Right cardiac atrium (tissue), 5 donors: ENCODE results near the gene SLC19A1. TPM values are rescaled to one million over a fixed set of nuclear protein-coding genes. Genes with fewer than 3 reads are reported as not detected.
A peak's percentile ranks its signal among the peaks of the same experiment; 100 is the strongest.

Experiments
- ATAC-seq, 2 donors: fragments of 200-7000 bp; cut with Tn5 transposase; one replicate each; pipeline versions ENCODE4 v1.8.0 to v1.9.1; 2020; ENCODE audit warnings: moderate library complexity in 2 of 2, mild to moderate bottlenecking in 1 of 2
- DNase-seq, 3 donors: peaks; one replicate each; pipeline ENCODE4 v3.0.0-alpha.2; 2020
- H3K27ac ChIP-seq: one replicate; pipeline ENCODE4 v1.5.1; 2013; ENCODE audit warnings: mild to moderate bottlenecking, low read length, control low read depth, moderate library complexity
- H3K27me3 ChIP-seq: one replicate; pipeline ENCODE4 v1.6.1; 2013; ENCODE audit not compliant: control insufficient read depth, insufficient read depth
- H3K4me1 ChIP-seq: one replicate; pipeline ENCODE4 v1.6.1; 2013; ENCODE audit warnings: low read length; ENCODE audit not compliant: control insufficient read depth, insufficient read depth
- H3K4me3 ChIP-seq: one replicate; pipeline ENCODE4 v1.5.1; 2013; ENCODE audit warnings: low read length, control low read depth
- H3K9me3 ChIP-seq: one replicate; pipeline ENCODE4 v1.6.1; 2013; ENCODE audit warnings: low read length; ENCODE audit not compliant: control insufficient read depth
- WGBS: extraction: QIAGEN DNeasy Blood & Tissue Kit; methylation state at CpG from one replicate; pipeline ENCODE4 v1.1.7; 2013; 5-methylcytosine and 5-hydroxymethylcytosine counted together
- intact Hi-C, 4 donors: fragments of 100-400 bp; cut with DNase I; formaldehyde crosslinking; loops; one replicate each; pipeline versions ENCODE4 v1.11.0 to v1.14.0; 2022 to 2023
- polyA plus RNA-seq: library from polyadenylated mRNA; stranded (reverse); fragments of 200-250 nt; gene quantifications from one replicate; pipeline ENCODE4 v1.2.3, GENCODE V29; 2013
- total RNA-seq, 4 donors: library from RNA; stranded (reverse); fragmentation: NEBNext Ultra II Directional; extraction: Animal tissue kit (Norgen Biotek cat#: 25700); gene quantifications; one replicate each; pipeline ENCODE4 v1.2.1, GENCODE V29; 2021
- donor health status: healthy with polysubstance abuse.
- donor health status: DM: no; HTN: yes; CAD: no.
- donor health status: DM: no; HTN: no; CAD: no.
- donor health status: DM: no; HTN: yes; CAD: no; lungs with severe emphysema.
- donor health status: DM: yes; HTN: yes; CAD: no.

Gene SLC19A1
- total and polyA plus RNA-seq, 5 donors: 2.3 to 5.0 (median 3.9) TPM

- H3K27me3 ChIP-seq: no peaks in the 10 kb centered on the region
- H3K27ac ChIP-seq: no peak overlapping the region
- H3K9me3 ChIP-seq: no peaks in the 10 kb centered on the region
- 78% methylated on average over 28 of the region's 29 CpGs for WGBS
- DNase-seq (peak in 1 of 3 donors; percentile 59), ATAC-seq (no peak)
- intact Hi-C loops: no loop called here
- H3K4me3 ChIP-seq: no peak overlapping the region
- no peaks in the 10 kb centered on the region for H3K4me1 ChIP-seq
These were observed 52.0 kb downstream of the SLC19A1 start for GRCh38 chr21:45490049-45490731.

DNA sequence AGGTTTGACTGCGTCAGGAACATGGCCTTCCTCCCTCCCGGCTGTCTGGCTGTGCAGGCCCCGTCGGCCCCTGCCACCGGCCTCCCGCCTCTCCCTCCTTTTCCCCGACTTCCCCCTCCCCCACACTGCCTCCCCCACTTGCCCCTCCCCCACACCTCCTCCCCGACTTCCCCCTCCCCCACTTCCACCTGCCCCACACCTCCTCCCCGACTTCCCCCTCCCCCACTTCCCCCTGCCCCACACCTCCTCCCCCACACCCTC, 52.6 kb downstream of the SLC19A1 start:
- Histone ChIP-seq H3K9me3 (no peaks in the 10 kb centered on the region), H3K4me3 (no peak overlapping the region), H3K4me1 (no peaks in the 10 kb centered on the region), H3K27ac (no peak overlapping the region), H3K27me3 (no peaks in the 10 kb centered on the region)
- ATAC-seq (no peak), DNase-seq (no peak)
- intact Hi-C loops: no loop called here
- WGBS: 48% methylated on average over 9 of the region's 9 CpGs

DNA sequence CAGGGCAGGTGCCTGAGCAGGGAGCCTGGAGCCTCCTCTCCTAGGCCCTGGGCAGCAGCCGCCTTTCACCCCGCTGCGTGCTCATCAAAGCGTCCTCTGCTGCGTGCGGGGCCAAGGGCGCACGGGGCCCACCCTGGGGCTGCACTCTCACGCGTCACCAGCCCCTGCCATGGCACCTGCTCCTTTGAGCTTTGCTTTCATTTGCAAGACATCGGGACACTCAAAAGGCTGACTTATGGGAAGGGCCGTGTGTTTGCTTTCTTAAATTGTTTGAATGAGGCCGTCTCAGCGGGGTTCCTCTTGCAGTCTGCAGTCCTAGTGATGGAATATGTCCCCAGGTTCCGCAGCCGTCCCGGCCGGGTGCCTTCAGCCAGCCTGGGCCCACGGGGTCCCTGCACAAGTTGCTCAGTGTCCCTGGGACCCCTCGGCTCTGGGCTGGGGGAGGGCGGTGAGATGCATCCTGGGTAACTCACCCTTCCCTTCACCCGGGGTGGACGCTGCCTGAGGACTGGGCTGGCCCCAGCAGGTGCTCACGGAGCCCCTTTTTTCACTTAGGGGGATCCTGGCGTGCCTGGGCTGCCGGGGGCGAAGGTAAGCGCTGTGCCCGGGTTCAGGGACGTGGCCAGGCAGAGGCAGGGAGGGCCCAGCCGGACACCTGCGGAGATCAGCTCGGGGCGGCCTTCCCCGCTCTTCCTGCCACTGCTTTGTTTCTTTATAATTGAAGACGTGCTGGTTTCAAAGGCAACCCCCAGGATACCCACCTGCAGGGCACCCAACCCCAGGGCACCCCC, 53.1 kb downstream of the SLC19A1 start:
- Histone ChIP-seq H3K27ac (no peak overlapping the region), H3K27me3 (no peaks in the 10 kb centered on the region), H3K4me1 (no peaks in the 10 kb centered on the region), H3K9me3 (no peaks in the 10 kb centered on the region), H3K4me3 (no peak overlapping the region)
- intact Hi-C loops: no loop called here
- DNase-seq (peak in 1 of 3 donors; percentile 44), ATAC-seq (no peak)
- WGBS: 88% methylated on average over 36 of the region's 36 CpGs

GRCh38 chr21:45487891-45488600, 54.2 kb downstream of the SLC19A1 start:
- WGBS: 85% methylated on average over 18 of the region's 18 CpGs
- intact Hi-C loops: no loop called here

DNA sequence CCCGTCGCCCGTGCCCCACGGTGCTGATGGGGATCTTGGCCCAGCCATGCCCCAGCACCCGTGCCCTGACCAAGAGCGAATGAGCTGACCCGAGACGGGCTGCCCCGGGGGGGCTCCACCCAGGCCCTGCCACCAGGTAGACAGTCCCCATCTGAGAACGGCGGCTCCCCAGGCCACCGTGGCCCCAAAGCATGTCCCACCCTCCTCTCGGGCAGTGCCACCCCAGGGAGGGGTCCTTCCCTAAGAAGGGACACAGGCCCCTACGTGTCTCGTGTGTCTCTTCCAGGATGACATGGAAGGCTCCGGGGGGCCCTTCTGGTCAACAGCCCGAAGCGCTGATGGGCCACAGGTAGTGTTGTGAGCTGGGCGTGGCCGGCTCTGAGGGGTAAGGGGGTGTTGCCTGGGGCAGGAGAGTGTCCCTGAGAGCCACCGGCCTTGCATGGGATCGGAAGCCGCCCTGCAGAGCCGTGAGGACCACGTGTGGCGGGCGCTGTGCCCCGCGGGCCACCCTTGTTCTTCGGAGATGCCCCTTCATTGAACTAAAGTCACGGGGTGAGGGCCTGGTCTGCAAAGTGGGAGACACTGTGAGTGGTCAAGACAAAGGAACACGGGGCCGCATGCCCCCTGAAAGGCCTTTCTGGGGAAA, 55.0 kb downstream of the SLC19A1 start:
- Histone ChIP-seq H3K4me1 (no peaks in the 10 kb centered on the region), H3K4me3 (no peak overlapping the region), H3K27ac (no peak overlapping the region), H3K9me3 (no peaks in the 10 kb centered on the region), H3K27me3 (no peaks in the 10 kb centered on the region)
- WGBS: 94% methylated on average over 33 of the region's 33 CpGs
- intact Hi-C loops: no loop called here
- DNase-seq (peak in 2 of 3 donors; percentile 55 to 60), ATAC-seq (no peak)

More at GRCh38 chr21:45487891-45488600, 54.2 kb downstream of the SLC19A1 start:
- Histone ChIP-seq H3K9me3 (no peaks in the 10 kb centered on the region), H3K27ac (no peak overlapping the region), H3K27me3 (no peaks in the 10 kb centered on the region), H3K4me1 (no peaks in the 10 kb centered on the region), H3K4me3 (no peak overlapping the region)
- no peak for ATAC-seq
- peak in 1 of 3 donors; percentile 57 for DNase-seq

- no peaks in the 10 kb centered on the region for H3K4me1 ChIP-seq
- intact Hi-C loops: no loop called here
- WGBS: 91% methylated on average over 29 of the region's 29 CpGs
- no peaks in the 10 kb centered on the region for H3K27me3 ChIP-seq
- peak in 2 of 3 donors; percentile 12 to 69 for DNase-seq
- H3K4me3 ChIP-seq: no peak overlapping the region
- no peak for ATAC-seq
- H3K9me3 ChIP-seq: no peaks in the 10 kb centered on the region
- no peak overlapping the region for H3K27ac ChIP-seq
These were observed 55.6 kb downstream of the SLC19A1 start for GRCh38 chr21:45486443-45487160.

DNA sequence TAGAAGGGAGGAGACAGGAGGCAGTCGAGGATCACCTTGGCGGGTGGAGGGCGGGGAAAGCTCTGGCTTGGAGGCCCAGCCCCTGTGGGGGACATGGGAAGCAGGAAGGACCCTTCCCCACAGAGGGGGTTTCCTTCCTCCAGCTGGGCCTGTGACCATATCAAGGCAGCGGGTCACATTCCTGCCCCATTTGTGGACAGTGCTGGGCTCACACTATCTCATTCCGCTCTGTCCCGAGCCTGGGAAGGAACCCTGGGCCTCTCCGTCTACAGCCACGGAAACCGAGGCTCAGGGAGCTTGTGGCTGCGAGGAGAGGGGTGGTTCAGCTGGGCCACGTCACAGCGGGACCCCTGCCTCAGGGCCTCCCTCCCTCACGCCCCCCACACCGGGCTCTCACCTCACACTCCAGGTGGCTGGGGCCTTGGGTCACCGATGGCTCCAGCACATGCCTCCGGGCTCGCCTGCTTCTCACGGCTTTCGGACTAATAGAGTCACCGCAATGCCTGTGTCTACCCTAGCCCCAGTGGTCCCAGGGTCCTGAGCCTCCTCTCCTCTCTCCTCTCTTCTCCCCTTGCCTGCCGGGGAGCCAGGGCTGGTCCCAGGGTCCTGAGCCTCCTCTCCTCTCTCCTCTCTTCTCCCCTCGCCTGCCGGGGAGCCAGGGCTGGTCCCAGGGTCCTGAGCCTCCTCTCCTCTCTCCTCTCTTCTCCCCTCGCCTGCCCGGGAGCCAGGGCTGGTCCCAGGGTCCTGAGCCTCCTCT, 56.4 kb downstream of the SLC19A1 start:
- DNase-seq: peak in 2 of 3 donors; percentile 32 to 35
- Histone ChIP-seq H3K9me3 (no peaks in the 10 kb centered on the region), H3K4me1 (no peaks in the 10 kb centered on the region), H3K27me3 (no peaks in the 10 kb centered on the region), H3K4me3 (no peak overlapping the region), H3K27ac (no peak overlapping the region)
- WGBS: 92% methylated on average over 25 of the region's 25 CpGs
- no peak for ATAC-seq
- intact Hi-C loops: no loop called here

DNA sequence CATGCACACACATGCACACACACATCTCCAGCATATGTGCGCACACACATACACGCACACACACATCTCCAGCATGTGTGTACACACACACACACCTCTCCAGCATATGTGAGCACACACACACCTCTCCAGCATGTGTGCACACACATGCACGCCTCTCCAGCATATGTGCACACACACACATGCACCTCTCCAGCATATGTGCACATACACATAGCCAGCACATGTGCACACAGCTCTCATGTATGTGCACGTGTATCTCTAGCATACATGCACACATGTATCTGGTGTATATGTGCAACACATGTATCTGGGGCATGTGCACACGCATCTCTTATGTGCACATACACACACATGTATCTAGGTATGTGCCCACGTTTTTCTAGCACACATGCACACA, 57.9 kb downstream of the SLC19A1 start:
- no peaks in the 10 kb centered on the region for H3K27me3 ChIP-seq
- no peaks in the 10 kb centered on the region for H3K9me3 ChIP-seq
- H3K27ac ChIP-seq: no peak overlapping the region
- ATAC-seq (no peak), DNase-seq (peak in 2 of 3 donors; percentile 6 to 17)
- H3K4me3 ChIP-seq: no peak overlapping the region
- intact Hi-C loops: no loop called here
- H3K4me1 ChIP-seq: no peaks in the 10 kb centered on the region
- 88% methylated on average over 6 of the region's 6 CpGs for WGBS

DNA sequence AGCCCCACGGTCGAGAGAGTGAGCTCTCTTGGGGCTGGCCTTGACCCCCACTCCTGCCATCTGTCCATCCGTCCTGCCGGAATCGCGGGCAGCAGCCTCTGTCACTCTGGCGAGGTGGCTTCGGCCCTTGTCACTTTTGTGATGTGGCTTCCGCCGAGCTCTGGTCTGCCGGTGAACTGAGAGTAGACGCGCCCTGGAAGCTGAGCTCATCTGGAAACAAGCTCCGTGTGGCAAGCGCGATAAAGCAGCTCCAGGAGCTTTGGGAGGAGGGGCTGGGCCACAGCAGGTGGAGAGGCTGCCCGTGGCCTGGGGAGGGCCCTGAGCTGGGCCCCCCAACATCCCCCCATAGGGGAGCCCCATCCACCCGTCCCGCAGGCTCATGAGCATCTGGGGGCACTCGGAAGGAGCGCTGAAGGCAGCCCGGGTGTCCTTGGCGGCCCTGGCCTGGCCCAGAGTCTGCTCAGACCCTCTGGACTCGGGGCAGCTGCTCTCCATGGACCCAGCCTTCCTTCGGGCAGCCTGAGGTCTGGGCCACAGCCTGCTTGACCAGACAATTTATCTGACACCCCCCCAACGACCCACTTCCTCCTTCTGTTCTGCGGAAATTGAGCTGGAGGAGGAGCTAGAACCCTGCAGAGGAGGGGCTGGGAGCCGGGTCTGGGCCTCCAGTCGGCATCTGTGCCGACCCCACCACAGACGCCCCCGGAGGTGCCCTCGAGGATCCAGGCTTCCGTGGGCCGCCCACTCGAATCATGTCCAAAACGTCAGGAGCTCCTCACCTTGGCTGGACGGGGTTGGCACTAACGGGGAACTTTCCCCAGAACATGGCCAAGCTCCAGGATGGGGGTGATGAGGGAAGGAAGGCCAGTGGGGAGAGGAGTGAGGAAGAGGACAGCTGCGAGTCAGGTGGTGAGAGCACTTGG, 59.1 kb downstream of the SLC19A1 start:
- no peak overlapping the region for H3K27ac ChIP-seq
- no peaks in the 10 kb centered on the region for H3K27me3 ChIP-seq
- DNase-seq (peak in 2 of 3 donors; percentile 65 to 66), ATAC-seq (peak in 1 of 2 donors; percentile 3)
- no peaks in the 10 kb centered on the region for H3K4me1 ChIP-seq
- no peak overlapping the region for H3K4me3 ChIP-seq
- intact Hi-C loops: no loop called here
- no peaks in the 10 kb centered on the region for H3K9me3 ChIP-seq
- 71% methylated on average over 40 of the region's 40 CpGs for WGBS
